WTC11 (cell line): ENCODE measurements around the gene NHSL2. TPM values are rescaled to one million over a fixed set of nuclear protein-coding genes. Genes with fewer than 3 reads are reported as not detected.

Source experiments
- ATAC-seq: fragments of 200-7000 bp; cut with Tn5 transposase; 2 replicates; pipeline ENCODE4 v1.10.0; 2021; ENCODE audit warnings: mild to moderate bottlenecking, moderate library complexity
- CTCF ChIA-PET: fragments of 300-600 bp; sonication (Branson Sonifier 250); formaldehyde crosslinking; loops from one replicate; lab custom pipeline; 2021; ENCODE audit warnings: antibody characterized with exemption; lab: Charles Lee
- POLR2A ChIA-PET: fragments of 350-600 bp; sonication (Branson Sonifier 250); formaldehyde crosslinking; loops from one replicate; lab custom pipeline; 2021; ENCODE audit warnings: antibody characterized with exemption; lab: Charles Lee
- DNase-seq: peaks from one replicate; pipeline ENCODE4 v3.0.0; 2021; ENCODE audit warnings: low spot score
- H3K27ac Mint-ChIP-seq: 2 replicates; pipeline ENCODE4 v1.8.0; 2021; ENCODE audit warnings: mixed read lengths
- H3K27me3 Mint-ChIP-seq: 2 replicates; pipeline ENCODE4 v1.8.0; 2021; ENCODE audit warnings: low read depth, mild to moderate bottlenecking, moderate library complexity, mixed read lengths
- H3K36me3 Mint-ChIP-seq: 2 replicates; pipeline ENCODE4 v1.8.0; 2021; ENCODE audit warnings: mixed read lengths
- H3K4me1 Mint-ChIP-seq: 2 replicates; pipeline ENCODE4 v1.8.0; 2022; ENCODE audit warnings: mixed read lengths
- H3K4me3 Mint-ChIP-seq: 2 replicates; pipeline ENCODE4 v1.8.0; 2021; ENCODE audit warnings: mild to moderate bottlenecking, moderate library complexity, mixed read lengths
- H3K9me3 Mint-ChIP-seq: 2 replicates; pipeline ENCODE4 v1.8.0; 2021; ENCODE audit warnings: mixed read lengths
- ATF2 ChIP-seq: sonication (generic); formaldehyde crosslinking; IDR thresholded peaks from 2 replicates; pipeline ENCODE4 v1.8.1; 2022; ENCODE audit warnings: low read depth, missing genetic modification reagents, borderline replicate concordance
- E2F1 ChIP-seq: sonication (generic); formaldehyde crosslinking; IDR thresholded peaks from 2 replicates; pipeline ENCODE4 v1.8.0; 2022; ENCODE audit warnings: mild to moderate bottlenecking, missing genetic modification reagents
- EMX1 ChIP-seq: fragments of 250-450 bp; sonication (Bioruptor Pico); IDR thresholded peaks from 2 replicates; pipeline ENCODE4 v1.8.0; 2021; ENCODE audit warnings: mild to moderate bottlenecking
- ERG ChIP-seq: fragments of 250-450 bp; sonication (Bioruptor Pico); IDR thresholded peaks from 2 replicates; pipeline ENCODE4 v1.8.0; 2021; ENCODE audit warnings: mild to moderate bottlenecking
- FOXJ3 ChIP-seq: sonication (generic); formaldehyde crosslinking; IDR thresholded peaks from 2 replicates; pipeline ENCODE4 v1.9.0; 2021; ENCODE audit warnings: missing genetic modification reagents, mild to moderate bottlenecking, borderline replicate concordance
- FOXP1 ChIP-seq: sonication (generic); formaldehyde crosslinking; IDR thresholded peaks from 2 replicates; pipeline ENCODE4 v1.8.0; 2022; ENCODE audit warnings: missing genetic modification reagents, mild to moderate bottlenecking, moderate library complexity, borderline replicate concordance
- KAT7 ChIP-seq: sonication (generic); formaldehyde crosslinking; IDR thresholded peaks from 2 replicates; pipeline ENCODE4 v1.8.1; 2023; ENCODE audit warnings: missing genetic modification reagents, mild to moderate bottlenecking, borderline replicate concordance
- MLX ChIP-seq: sonication (generic); formaldehyde crosslinking; IDR thresholded peaks from 2 replicates; pipeline ENCODE4 v1.8.1; 2023; ENCODE audit warnings: mild to moderate bottlenecking, missing genetic modification reagents, moderate library complexity
- MYBL2 ChIP-seq: sonication (generic); formaldehyde crosslinking; IDR thresholded peaks from 2 replicates; pipeline ENCODE4 v1.8.1; 2023; ENCODE audit warnings: mild to moderate bottlenecking, moderate library complexity, missing genetic modification reagents
- NFATC4 ChIP-seq: fragments of 250-450 bp; sonication (Bioruptor Pico); IDR thresholded peaks from 2 replicates; pipeline ENCODE4 v1.9.0; 2021; ENCODE audit warnings: mild to moderate bottlenecking
- NR1H2 ChIP-seq: sonication (generic); formaldehyde crosslinking; IDR thresholded peaks from 2 replicates; pipeline ENCODE4 v1.9.0; 2021; ENCODE audit warnings: mild to moderate bottlenecking, moderate library complexity, missing genetic modification reagents
- OVOL2 ChIP-seq: fragments of 250-450 bp; sonication (Bioruptor Pico); IDR thresholded peaks from 2 replicates; pipeline ENCODE4 v1.9.0; 2021; ENCODE audit warnings: mild to moderate bottlenecking, borderline replicate concordance
- RELA ChIP-seq: sonication (generic); formaldehyde crosslinking; IDR thresholded peaks from 2 replicates; pipeline ENCODE4 v1.8.1; 2022; ENCODE audit warnings: missing genetic modification reagents, mild to moderate bottlenecking, borderline replicate concordance
- RORB ChIP-seq: fragments of 250-450 bp; sonication (Bioruptor Pico); IDR thresholded peaks from 2 replicates; pipeline ENCODE4 v1.9.0; 2021; ENCODE audit warnings: mild to moderate bottlenecking
- SP1 ChIP-seq: sonication (generic); formaldehyde crosslinking; conservative IDR thresholded peaks from 2 replicates; pipeline ENCODE4 v1.8.1; 2022; ENCODE audit warnings: missing genetic modification reagents
- STAT6 ChIP-seq: sonication (generic); formaldehyde crosslinking; conservative IDR thresholded peaks from 2 replicates; pipeline ENCODE4 v1.8.1; 2023; ENCODE audit warnings: mild to moderate bottlenecking, low read depth, missing genetic modification reagents, moderate library complexity
- TEAD4 ChIP-seq: sonication (generic); formaldehyde crosslinking; IDR thresholded peaks from 2 replicates; pipeline ENCODE4 v1.8.0; 2022; ENCODE audit warnings: mild to moderate bottlenecking, missing genetic modification reagents
- USF1 ChIP-seq: sonication (generic); formaldehyde crosslinking; IDR thresholded peaks from 2 replicates; pipeline ENCODE4 v1.8.0; 2022; ENCODE audit warnings: mild to moderate bottlenecking, missing genetic modification reagents
- ZNF425 ChIP-seq: fragments of 250-450 bp; sonication (Bioruptor Pico); conservative IDR thresholded peaks from 2 replicates; pipeline ENCODE4 v1.9.0; 2021; ENCODE audit warnings: mild to moderate bottlenecking
- total RNA-seq: library from RNA; stranded (reverse); gene quantifications from 3 replicates; pipeline ENCODE4 v1.2.3, GENCODE V29; 2021

The NHSL2 gene
- total RNA-seq, 1 experiment from 2014 or later = 7.9 TPM

GRCh38 chrX:72114306-72114705 lies 203.7 kb downstream of the NHSL2 start (continued):
- no peak for TF ChIP-seq NR1H2
- TF ChIP-seq SP1 = no peak
- TF ChIP-seq, all 79 proteins: peak for 0

- DNase-seq = no peak
- Mint-ChIP-seq H3K27me3 (no peaks in the 10 kb centered on the region), H3K36me3 (no peaks in the 10 kb centered on the region), H3K9me3 (no peaks in the 10 kb centered on the region)
- CTCF ChIA-PET = interaction anchor here (0.6 to 1.1 kb wide), 3 partner anchors 15 to 93 kb away, joined by 3 to 4 read pairs (median 3); no protein-coding TSS in a partner anchor
- TF ChIP-seq RORB (CRISPR knock-in tag) = no peak
- TF ChIP-seq, all 79 proteins: peak for 0
- Mint-ChIP-seq H3K27ac (no peak overlapping the region), H3K4me1 (peaks cover 30% of the 10 kb centered on the region), H3K4me3 (no peak overlapping the region)
- POLR2A ChIA-PET = interaction anchor here (1.1 kb wide), 1 partner anchor 40 kb away, joined by 3 read pairs; no protein-coding TSS in a partner anchor
- ATAC-seq = no peak
Measured at GRCh38 chrX:72114807-72115206, 204.2 kb downstream of the NHSL2 start.

- CTCF ChIA-PET = interaction anchor here (0.6 to 1.1 kb wide), 5 partner anchors 14 to 529 kb away, joined by 3 to 4 read pairs (median 3); partner anchors contain the start of gene NHSL2
Measured at GRCh38 chrX:72115380-72115779, 204.7 kb downstream of the NHSL2 start.

More at GRCh38 chrX:72115380-72115779, 204.7 kb downstream of the NHSL2 start:
- H3K36me3 Mint-ChIP-seq = no peaks in the 10 kb centered on the region
- TF ChIP-seq MLX = no peak
- no peak for TF ChIP-seq FOXP1 (CRISPR knock-in tag)
- no peak for TF ChIP-seq KAT7 (CRISPR knock-in tag)
- TF ChIP-seq USF1 (CRISPR knock-in tag) = no peak
- no peak for TF ChIP-seq NFATC4 (CRISPR knock-in tag)
- no peak for TF ChIP-seq EMX1 (CRISPR knock-in tag)
- no peak for TF ChIP-seq OVOL2 (CRISPR knock-in tag)
- no peak for TF ChIP-seq TEAD4 (CRISPR knock-in tag)
- no peak for TF ChIP-seq ERG (CRISPR knock-in tag)
- no peak for TF ChIP-seq STAT6 (CRISPR knock-in tag)
- no peak for TF ChIP-seq ATF2
- TF ChIP-seq MYBL2 (CRISPR knock-in tag) = no peak
- TF ChIP-seq RORB (CRISPR knock-in tag) = no peak
- TF ChIP-seq ZNF425 = no peak
- no peak for TF ChIP-seq FOXJ3 (CRISPR knock-in tag)
- no peak for TF ChIP-seq E2F1 (CRISPR knock-in tag)
- TF ChIP-seq SP1 = no peak
- TF ChIP-seq RELA (CRISPR knock-in tag) = no peak
- POLR2A ChIA-PET = interaction anchor here (1.1 kb wide), 1 partner anchor 40 kb away, joined by 3 read pairs; no protein-coding TSS in a partner anchor
- ATAC-seq (no peak), DNase-seq (no peak)
- H3K4me3 Mint-ChIP-seq = no peak overlapping the region
- no peaks in the 10 kb centered on the region for H3K9me3 Mint-ChIP-seq
- H3K4me1 Mint-ChIP-seq = peaks cover 24% of the 10 kb centered on the region
- no peaks in the 10 kb centered on the region for H3K27me3 Mint-ChIP-seq
- no peak overlapping the region for H3K27ac Mint-ChIP-seq
